Stimulated activated CD4-positive, alpha-beta T cell treated with anti-CD3 and anti-CD28 coated beads, TNF-alpha, amount 100 ng/mL, for 48 hours (primary cell): Measurements from ENCODE around the gene PRKAG2.

Experiments used
- DNase-seq, 3 donors: peaks; one replicate each; pipeline ENCODE4 v3.0.0-alpha.2; 2020; ENCODE audit warnings: low read depth in 3 of 3

Gene PRKAG2

DNA sequence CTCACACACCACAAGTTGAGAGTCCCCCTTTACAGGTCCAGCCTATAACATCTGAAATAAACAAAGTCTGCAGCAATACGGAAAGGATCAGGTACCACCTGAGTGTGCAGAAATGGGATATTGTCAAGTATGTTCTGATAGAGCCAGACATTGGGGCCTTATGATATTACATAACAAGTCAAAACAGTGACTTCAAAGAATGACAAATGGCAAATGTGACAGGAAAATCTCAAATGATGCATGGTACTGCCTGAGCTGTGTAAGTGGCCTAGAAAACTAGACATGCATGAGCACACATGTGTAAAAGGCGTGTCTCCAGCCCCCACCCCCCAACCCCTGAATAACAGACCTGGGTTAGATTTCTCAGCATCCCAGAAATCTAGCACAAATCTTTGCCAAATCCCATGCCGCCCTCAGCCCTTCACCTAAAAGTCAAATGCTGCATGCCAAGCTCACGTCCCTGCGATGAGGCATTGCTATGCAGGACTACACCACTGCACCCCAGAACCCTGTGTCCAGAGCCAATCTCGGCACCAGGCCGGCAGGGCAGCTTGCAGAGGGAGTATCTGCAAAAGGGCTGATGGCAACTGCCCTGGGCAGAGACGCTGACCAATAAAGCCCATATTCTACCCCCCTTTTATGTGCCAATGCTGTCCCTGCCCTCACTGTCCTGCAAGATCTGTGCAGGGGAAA, 58.8 kb downstream of the PRKAG2 start:
- DNase-seq, result no peak

DNA sequence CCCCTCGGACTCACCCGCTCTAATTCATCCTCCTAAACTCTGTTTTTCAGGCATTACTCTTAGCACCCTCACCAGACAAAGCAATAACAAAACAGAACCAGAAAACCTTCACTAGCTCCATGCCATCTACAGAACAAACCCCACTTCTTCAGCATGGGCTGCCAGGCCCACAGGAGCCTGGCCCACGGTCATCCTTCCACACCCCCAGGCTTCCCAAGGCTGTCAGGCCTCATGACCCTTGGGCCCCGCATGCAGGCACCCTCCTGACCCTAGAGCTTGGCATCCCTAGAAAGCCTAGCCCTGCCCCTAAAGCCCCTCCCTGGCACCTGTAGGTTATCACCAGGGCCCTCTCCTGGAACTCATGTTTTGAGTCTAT, 59.6 kb downstream of the PRKAG2 start:
- DNase-seq, result no peak

DNA sequence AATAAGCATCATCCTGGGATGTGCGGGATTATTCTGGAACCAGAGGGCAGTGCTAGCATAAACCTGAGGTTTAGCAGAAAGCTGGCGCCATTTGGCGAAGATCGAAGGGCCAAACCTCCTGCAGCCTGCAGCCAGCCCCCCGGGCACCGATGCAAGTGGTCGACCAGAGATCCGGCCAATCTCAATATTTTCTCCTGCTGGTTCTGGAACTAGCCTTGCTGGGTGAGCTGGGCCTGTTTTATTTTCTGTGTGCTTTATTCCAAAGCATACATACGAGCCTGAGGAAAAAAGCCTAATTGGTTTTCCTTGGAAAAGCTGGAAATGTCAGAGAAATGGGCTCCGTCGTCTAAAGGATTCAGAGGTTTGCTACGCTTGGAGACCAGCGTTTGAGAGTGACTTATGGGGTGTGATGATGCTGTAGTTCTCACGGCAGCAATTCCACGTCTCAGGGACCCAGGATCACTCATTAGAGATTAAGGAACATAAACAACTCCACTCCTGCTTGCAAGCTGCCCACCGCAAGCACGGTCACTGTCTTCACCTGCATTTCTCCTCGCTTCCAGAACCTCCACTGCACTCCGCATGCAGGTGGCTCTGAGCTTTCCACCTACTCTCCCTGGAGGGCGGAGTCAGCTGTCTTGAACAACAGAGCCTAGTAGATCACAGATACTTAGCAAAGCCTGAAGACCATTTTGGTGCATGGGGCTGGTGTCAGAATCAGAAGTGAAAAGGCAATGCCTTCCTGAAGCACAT, 60.2 kb downstream of the PRKAG2 start:
- no peak for DNase-seq

DNA sequence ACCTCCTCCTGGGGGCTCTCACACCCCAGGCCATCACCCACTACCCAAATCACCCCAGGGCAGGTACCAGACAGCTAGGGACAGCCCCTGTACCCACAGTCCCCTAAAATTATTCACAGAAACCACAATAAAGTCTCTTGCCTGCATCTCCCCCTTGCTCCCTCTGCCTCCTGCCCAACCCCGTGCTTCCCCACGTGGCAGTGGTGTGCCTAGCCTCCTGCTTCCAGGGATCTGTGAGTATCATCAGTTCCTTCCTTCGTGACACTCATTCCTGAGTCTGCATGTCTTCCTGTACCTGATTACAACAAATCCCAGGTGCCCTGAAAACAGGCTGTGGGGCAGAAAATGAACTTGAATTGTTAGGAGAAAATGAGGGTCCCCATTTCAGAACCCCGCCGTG, 61.5 kb downstream of the PRKAG2 start:
- DNase-seq, result no peak

DNA sequence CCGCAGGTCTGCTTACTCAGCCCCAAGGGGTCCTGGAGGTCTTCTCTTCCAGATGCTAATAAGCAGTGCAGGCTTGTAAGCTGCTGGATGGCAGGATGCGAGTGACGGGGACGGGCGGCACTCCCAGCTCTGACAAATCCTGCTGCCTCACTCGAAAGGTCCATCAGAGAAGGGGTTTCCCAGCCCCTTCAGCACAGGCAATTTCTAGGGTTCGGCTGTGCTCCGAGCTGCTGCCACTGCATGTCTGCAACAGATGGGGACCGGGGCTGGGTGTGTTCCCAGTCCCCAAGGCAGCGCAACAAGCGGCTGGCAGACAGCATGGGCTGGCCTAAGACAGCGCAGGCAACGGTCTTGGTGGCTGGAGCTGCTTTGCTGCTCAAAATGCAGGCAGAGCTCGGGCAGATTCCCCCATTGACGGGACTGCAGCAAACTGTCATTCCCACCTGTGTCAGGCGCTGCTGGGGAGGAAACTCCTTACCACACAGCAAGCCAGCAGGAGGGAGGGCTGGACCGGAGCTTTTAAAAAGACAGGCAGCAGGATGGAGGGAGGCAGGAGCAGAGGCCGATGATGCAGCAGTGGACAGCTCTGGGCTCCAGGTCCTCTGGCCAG, 62.4 kb downstream of the PRKAG2 start:
- no peak for DNase-seq

DNA sequence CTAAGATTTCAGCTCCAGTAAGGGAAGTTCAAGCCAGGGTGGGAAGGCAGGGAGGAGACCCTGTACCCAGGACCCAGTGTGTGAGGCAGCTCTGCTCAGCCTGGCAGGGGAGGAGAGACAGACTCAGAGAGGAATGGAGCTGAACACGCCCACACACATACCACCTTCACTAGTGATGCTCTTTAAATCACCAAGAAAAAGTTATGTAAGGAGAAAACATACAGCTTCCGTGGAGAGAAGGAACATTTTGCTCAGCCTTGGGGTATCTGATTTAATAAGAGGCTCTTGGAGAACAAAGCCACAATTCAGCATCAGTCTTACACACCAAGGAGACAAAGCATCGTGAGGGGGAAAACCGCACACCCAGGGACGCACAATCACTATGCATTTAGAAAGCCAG, 62.9 kb downstream of the PRKAG2 start:
- DNase-seq, result no peak

DNA sequence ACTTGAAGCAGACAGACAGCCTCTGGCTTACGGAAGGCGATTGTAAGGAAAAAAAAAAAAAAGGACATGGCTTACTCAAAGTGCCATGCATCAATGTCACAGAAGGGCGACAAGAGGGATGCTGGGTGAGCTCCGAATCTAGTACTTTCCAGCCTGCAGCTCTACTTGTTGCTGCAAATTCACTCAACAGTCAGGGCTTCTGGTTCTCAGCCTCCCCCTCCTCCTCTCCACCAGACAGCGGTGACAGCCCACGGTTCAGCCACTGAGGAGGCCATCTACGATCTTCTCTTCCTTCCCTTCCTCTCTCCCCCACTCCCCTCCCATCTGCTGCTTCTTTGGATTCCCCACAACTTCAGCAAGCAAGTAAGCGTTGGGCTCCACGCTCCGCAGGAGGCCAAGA, 63.5 kb downstream of the PRKAG2 start:
- no peak for DNase-seq

DNA sequence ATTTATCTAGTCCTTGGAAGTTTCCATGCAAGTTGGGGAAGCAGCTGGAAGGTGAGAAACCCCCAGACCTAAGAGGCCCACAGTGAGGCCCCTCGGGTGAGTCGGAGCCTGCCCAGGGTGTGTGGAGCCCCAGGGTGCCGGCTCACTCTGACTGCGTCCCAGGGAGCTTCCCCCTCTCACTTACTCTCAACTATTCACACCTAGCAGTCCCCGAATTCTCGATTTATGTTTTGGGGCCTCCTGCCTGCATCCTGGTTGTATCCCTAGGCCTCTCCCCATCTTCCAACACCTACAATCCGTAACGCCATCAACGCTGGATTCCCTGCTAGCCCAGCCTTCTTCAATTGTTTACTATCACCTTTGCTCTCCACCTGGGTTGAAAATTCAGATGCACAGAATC, 63.9 kb downstream of the PRKAG2 start:
- no peak for DNase-seq

DNA sequence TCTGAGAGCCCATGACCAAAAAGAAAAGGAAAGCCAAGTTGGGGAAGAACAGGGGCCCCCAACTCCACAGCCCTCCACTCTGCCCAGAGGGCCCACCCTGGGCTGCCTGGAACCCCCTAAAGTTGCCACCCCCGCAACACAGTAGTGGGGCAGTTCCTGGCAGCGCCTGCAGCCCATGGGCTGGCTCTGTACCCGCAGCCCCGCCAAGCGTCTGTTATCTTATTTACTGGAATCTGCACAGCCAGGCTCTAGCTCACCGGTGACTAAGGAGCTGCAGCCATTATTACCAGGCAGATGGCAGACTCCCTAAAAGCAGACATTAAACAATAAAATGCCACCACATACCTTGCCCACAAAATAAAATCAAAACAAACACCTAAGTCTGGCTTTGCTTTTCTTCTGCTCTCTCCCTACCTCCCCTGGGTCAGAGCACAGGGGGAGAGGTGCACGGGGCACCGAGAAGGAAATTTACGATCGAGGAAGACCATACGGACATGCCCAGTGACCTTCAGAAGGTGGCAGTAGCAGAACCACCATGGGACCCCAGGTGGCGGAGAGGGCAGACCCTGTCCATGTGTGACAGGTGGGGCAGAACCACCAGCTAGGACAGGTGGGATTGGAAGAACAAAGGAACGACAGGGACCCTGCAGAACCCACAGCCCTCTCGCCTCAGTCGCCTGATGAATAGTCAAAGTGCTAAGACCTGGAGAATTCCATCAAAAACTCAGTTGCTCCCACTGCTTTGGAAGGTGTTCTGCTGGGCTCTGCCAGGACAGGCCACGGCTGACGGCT, 66.3 kb downstream of the PRKAG2 start:
- DNase-seq, result no peak

DNA sequence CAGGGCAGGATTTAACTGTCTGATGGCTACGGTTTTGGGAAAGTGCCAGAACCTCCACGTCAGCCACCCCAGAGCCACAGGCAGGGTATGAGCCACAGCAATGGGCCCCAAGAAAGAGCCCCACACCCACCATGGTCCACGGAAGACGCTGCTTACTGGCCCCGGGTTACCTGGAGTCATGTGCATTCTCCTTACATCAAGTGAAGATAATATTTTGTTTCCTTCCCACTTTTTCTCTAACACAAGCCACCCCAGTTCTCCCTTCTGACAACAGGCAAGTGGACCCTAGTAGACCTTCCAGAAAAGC, 67.1 kb downstream of the PRKAG2 start:
- DNase-seq, result no peak

DNA sequence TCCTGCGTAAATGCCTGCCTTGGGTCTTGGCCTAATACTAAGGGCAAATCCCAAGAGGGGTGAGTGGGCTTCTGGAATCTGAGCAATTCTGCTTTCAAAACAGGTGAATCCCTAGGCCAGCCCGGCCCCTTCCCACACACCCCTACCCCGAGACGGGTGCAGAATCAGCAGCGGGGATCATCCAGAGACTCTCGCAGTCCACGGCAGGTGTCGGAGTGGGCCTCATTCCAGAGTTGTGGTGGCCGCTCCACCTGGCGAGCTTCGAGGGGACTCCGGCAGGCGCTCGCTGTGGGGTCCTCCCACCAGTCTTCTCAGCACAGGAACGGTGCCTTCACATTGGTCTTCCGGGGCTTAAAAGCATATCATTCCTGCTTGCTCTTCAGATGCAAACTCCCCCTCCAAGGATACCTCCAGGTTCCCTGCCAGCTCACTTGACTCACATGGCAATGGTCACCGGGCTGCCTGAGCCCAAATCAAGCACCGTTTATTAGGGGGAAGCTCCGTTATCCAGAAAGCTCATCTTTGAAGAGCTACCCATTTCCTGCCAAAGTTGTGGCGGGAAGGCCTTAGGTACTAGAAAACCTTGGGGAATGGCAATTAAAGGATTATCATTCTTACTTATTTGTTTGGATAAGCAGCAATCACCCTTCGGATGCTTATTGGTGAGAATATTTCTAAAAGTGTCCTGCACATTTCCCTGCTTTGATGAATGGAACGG, 67.6 kb downstream of the PRKAG2 start:
- no peak for DNase-seq

DNA sequence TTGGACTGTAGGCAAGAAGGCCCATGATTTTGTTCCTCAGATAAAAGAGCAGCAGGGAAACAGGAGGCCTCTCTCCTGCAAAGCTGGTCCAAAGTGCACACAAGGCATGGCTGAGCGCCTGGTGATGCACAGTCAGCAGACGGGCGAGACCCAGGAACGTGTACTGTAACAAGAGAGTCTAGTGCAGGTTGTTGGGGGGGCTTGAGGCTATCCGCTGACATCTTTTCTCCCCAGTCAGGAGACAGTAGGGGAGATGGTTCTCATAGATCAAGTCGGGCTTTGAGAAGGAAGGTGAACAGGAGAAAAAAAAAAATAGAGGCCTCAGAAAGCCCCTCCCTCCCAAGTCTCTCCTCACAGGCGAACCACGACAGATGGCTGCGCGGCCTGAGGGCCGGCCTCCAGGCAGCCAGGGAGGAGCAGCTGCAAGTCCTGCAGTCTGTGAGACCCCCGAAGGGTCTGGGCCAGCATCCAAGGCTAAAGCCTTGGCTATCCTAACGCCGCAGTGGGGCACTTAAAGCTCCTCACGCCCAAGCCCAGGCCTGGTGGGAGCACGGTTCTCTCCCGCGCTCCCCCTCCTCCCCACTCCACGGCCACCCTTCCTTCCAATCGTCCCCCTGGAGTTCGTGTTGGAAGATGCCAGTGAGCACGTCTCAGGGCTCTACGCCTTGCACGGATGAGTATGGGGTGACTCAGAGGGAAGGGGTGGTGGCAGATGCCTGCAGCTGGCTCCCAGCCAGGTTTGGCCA, 68.3 kb downstream of the PRKAG2 start:
- DNase-seq, result no peak

DNA sequence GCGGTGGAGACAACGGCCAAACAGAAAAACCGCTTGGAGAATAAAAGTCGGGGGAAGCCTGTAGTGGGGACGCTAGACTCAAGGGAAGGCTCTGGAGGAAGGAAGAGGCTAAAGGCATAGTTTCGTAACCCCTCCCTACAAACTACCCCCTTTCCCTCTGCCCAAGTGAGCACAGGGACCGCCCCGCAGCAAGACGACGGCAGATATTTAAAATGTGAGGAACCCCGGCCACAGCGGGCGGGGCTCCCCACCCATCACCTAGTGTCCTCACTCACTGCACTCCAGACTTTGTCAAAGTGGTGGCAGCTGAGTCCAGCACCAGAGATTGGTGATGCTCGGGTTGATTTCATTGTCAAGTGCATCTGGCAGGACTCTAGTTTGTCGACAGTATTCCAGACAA, 69.1 kb downstream of the PRKAG2 start:
- DNase-seq, result no peak

DNA sequence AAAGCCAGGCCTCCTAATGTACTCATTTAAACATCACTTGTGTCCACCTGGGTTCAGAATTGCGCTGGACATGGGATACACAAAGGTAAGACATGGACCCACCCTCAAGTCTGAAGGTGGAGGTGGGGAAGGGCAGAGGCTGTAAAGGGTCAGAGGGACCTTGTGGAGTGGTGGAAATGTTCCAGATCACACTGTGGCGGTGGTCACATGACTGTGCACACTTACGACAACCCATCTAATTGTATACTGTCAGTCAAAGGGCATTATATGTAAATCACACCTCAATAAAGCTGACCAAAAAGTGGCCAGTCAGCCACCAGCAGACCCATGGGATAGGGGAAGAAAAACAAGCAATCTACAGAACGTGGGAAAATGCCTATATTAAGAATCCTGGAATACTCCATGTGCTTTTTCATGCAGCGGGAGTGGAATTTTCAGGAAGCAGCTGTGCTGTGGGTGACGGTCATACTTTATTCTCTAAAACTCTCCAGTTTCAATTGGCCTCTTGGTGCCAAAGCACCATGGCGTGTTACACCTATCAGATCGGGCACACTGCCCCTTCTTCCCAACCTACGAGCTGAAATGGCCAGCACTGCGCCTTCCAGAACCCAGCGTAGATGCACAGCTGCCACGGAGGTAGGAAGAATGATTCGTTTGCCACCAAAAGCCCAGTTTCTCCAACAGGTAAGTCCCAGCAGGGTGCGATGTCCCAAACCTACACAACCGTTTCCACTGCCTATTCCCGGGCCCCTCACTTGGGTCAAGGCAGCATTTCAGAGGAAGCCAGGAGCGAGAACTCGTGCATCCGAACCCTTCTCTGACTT, 69.8 kb downstream of the PRKAG2 start:
- no peak for DNase-seq

DNA sequence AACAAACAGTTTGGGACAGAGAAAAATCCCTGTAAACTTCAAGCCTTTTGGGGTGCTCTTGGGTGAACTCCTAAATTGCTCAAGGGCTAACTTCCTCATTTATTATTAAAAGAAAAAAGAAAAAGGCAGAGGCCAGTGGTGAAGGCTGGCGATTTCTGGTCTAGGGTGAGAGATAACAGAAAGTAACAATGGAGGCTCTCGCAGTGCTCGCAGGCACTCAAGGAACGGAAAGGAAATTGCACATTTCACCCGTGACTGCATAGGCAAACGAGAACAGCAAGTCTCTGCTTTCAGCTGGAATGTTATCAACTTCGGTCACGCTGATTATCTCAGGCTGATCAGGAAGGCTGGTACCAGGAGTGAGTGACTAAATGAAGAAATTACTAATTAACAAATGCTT, 70.7 kb downstream of the PRKAG2 start:
- no peak for DNase-seq

DNA sequence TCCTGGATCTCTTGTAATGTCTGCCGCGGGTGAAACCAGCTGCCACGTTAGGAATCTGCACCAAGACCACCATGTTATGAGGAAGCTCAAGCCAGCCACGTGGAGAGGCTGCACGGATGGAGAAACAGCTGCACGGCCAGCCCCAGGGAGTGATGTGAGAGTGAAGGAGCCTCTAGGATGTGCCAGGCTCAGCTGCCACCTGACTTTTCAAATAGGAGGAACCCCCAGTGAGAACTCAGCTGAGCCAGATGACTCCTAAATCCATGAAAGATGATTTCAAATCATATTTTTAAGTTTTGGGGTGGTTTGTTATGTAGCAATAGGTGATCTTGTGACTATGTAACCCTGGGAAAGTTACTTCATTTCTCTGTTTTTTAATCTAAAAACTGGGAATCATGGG, 71.7 kb downstream of the PRKAG2 start:
- DNase-seq, result no peak

DNA sequence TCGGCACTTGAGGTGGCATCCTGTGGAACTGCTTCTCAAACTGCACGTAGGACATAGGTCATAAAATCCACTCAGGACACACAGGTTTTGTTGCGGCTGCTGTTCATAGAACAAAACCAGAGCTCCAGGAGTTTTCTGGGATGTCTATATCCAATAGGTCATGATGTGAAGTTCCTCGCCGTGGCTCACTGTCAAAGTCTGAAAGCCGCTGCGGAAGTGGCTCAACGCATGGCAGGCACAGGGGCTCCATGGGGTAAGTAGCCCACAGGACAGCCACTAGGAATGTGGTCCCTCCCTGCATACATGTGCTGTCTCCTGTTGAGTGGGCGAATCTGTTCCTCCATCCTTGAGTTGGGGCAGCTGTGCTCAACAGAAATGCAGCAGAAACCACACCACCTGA, 72.2 kb downstream of the PRKAG2 start:
- DNase-seq, result no peak

DNA sequence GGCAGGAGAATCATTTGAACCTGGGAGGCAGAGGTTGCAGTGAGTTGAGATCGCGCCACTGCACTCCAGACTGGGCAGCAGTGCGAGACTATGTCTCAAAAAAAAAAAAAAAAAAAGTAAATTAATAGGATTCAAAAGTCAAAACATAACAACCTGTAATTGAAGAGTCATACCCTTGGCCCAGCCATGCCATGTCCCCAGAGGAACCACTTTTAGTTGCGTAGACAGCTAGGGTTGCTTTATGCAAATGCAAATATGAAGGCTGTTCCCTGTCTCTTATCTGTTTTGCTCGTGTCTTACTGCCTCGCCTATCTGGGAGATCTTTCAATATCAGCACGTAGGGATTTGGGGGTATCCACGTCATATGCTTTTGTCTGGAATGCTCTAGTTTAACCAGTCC, 73.1 kb downstream of the PRKAG2 start:
- no peak for DNase-seq

DNA sequence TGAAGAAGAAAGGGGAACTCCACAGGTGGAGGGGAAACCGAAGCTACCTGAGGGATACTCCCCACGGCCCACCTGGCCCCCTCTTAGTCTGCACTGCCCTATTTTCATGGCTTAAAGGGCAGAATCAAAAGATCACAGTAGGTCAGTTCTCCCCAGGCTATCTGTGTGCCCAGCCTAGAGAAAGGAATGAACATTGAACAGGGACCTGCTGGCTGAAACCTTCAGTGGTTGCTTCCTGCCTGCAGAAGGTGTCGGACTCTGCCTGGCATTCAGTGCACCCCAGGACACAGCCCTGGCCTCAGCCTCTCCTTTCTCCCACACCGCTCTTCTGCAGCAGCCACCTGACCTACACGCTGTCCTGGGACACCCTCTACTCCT, 74.5 kb downstream of the PRKAG2 start:
- no peak for DNase-seq

DNA sequence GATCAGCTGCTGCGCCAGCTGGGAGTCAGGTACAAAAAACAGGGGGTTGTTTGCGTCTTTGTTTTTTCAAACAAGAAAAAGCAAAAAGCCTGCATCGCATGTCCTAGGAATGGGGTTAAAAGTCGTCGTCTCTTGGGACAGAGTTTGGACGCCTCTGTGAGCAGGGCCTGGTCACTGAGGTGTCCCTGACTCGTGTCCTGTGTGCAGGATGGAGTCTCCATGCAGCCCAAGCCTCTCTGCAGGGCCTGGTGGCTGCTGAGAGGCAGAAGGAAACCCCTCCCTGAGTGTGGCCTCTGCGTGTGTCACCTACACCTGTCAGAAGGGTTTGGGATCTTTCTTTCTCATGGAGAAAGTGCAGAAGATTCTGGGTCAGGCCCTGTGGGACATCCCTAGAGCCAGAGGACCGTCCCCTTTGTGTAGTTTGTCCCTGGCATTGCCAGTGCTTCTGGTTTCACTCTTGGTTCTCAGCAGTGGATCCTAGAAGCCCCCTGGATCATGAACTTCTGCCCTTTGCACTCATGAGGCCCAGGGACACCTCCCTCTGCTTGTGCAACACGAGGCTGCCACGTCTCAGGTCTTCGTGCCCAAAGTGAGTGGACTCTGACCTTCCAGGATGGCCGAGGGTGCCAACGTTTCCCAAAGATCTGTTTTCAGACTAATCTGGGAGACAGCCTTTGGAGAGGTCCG, 75.0 kb downstream of the PRKAG2 start:
- no peak for DNase-seq
